ENCODE data around the gene ZMPSTE24.

The ZMPSTE24 gene

GRCh38 chr1:40270152-40270834 lies 12.3 kb downstream of the ZMPSTE24 start:
- TF ChIP-seq FOXP2 (optimal IDR thresholded peaks at IDR 0.05; ENCODE audit: borderline replicate concordance, extremely low read depth, extremely low read length, insufficient read depth) (no peak), POLR2AphosphoS5 (IDR thresholded peaks at IDR 0.05; ENCODE audit: low read depth, low read length) (no peak), SIN3A (IDR thresholded peaks at IDR 0.05; ENCODE audit: borderline replicate concordance, insufficient read depth, low read length) (no peak), REST (IDR thresholded peaks at IDR 0.05; ENCODE audit: insufficient read depth in 1 of 2, low read depth in 2 of 2, low read length in 2 of 2) (no peak), TAF1 (IDR thresholded peaks at IDR 0.05; ENCODE audit: borderline replicate concordance, insufficient read depth, low read length) (no peak)

GRCh38 chr1:40272653-40273213 lies 14.7 kb downstream of the ZMPSTE24 start:
- TF ChIP-seq TAF1 (IDR thresholded peaks at IDR 0.05; ENCODE audit: borderline replicate concordance, insufficient read depth, low read length) (no peak), FOXP2 (optimal IDR thresholded peaks at IDR 0.05; ENCODE audit: borderline replicate concordance, extremely low read depth, extremely low read length, insufficient read depth) (no peak), REST (IDR thresholded peaks at IDR 0.05; ENCODE audit: insufficient read depth in 1 of 2, low read depth in 2 of 2, low read length in 2 of 2) (no peak), POLR2AphosphoS5 (IDR thresholded peaks at IDR 0.05; ENCODE audit: low read depth, low read length) (no peak), SIN3A (IDR thresholded peaks at IDR 0.05; ENCODE audit: borderline replicate concordance, insufficient read depth, low read length) (no peak)

- TF ChIP-seq REST (IDR thresholded peaks at IDR 0.05; ENCODE audit: insufficient read depth in 1 of 2, low read depth in 2 of 2, low read length in 2 of 2) (no peak), TAF1 (IDR thresholded peaks at IDR 0.05; ENCODE audit: borderline replicate concordance, insufficient read depth, low read length) (no peak), FOXP2 (optimal IDR thresholded peaks at IDR 0.05; ENCODE audit: borderline replicate concordance, extremely low read depth, extremely low read length, insufficient read depth) (no peak), SIN3A (IDR thresholded peaks at IDR 0.05; ENCODE audit: borderline replicate concordance, insufficient read depth, low read length) (no peak), POLR2AphosphoS5 (IDR thresholded peaks at IDR 0.05; ENCODE audit: low read depth, low read length) (no peak)
Measured at GRCh38 chr1:40273547-40274166, 15.6 kb downstream of the ZMPSTE24 start.

GRCh38 chr1:40274331-40274730 lies 16.3 kb downstream of the ZMPSTE24 start:
- TF ChIP-seq FOXP2 (optimal IDR thresholded peaks at IDR 0.05; ENCODE audit: borderline replicate concordance, extremely low read depth, extremely low read length, insufficient read depth), result no peak
- TF ChIP-seq TAF1 (IDR thresholded peaks at IDR 0.05; ENCODE audit: borderline replicate concordance, insufficient read depth, low read length), result no peak
- TF ChIP-seq POLR2AphosphoS5 (IDR thresholded peaks at IDR 0.05; ENCODE audit: low read depth, low read length), result no peak
- TF ChIP-seq SIN3A (IDR thresholded peaks at IDR 0.05; ENCODE audit: borderline replicate concordance, insufficient read depth, low read length), result no peak
- TF ChIP-seq REST (IDR thresholded peaks at IDR 0.05; ENCODE audit: insufficient read depth in 1 of 2, low read depth in 2 of 2, low read length in 2 of 2), result no peak
